Pancreas (tissue), 10 donors: ENCODE measurements around the gene EXOC6. TPM values are rescaled to one million over a fixed set of nuclear protein-coding genes. Genes with fewer than 3 reads are reported as not detected.

Source experiments
- ATAC-seq, 4 donors: fragments of 200-7000 bp; cut with Tn5 transposase; one replicate each; pipeline versions ENCODE4 v1.8.0 to v1.9.1; 2020; ENCODE audit warnings: mild to moderate bottlenecking in 4 of 4, moderate library complexity in 4 of 4
- DNase-seq, 6 donors: peaks; one replicate each; pipeline ENCODE4 v3.0.0-alpha.2; 2020
- FAIRE-seq: peaks from 2 replicates; lab custom pipeline; 2012; peaks lifted over from hg19 to GRCh38; lab: Jason Lieb, UNC
- H3K27ac ChIP-seq, 4 donors: fragments of 200-600 bp; sonication (generic); 1 replicate in 3 of 4; 2 replicates in 1 of 4; pipeline versions ENCODE4 v1.5.0 to v1.8.0; 2020
- H3K27me3 ChIP-seq, 4 donors: fragments of 200-600 bp; one replicate each; pipeline ENCODE4 v1.8.0; 2021
- H3K36me3 ChIP-seq, 3 donors: fragments of 200-600 bp; sonication (generic) in 1 of 3; one replicate each; pipeline versions ENCODE4 v1.5.0 to v1.8.0; 2020 to 2021
- H3K4me1 ChIP-seq, 3 donors: fragments of 200-600 bp; one replicate each; pipeline ENCODE4 v1.8.0; 2021
- H3K4me3 ChIP-seq, 4 donors: fragments of 200-600 bp; sonication (generic) in 2 of 4; one replicate each; pipeline versions ENCODE4 v1.5.0 to v1.8.0; 2020 to 2021
- H3K9me3 ChIP-seq, 4 donors: fragments of 200-600 bp; one replicate each; pipeline ENCODE4 v1.8.0; 2021
- WGBS, 2 donors: extraction: QIAGEN DNeasy Blood & Tissue Kit; methylation state at CpG; one replicate each; pipeline ENCODE4 v1.1.7; 2013; 5-methylcytosine and 5-hydroxymethylcytosine counted together
- intact Hi-C, 3 donors: fragments of 100-400 bp; cut with DNase I; formaldehyde crosslinking; loops; one replicate each; pipeline versions ENCODE4 v1.11.1 to v1.14.2; 2022
- polyA plus RNA-seq, 2 donors: library from polyadenylated mRNA; stranded (reverse); fragments of 200-250 nt; gene quantifications; one replicate each; pipeline ENCODE4 v1.2.3, GENCODE V29; 2013
- total RNA-seq, 6 donors: library from RNA; stranded (reverse); fragmentation: NEBNext Ultra II Directional in 4 of 6; extraction: Animal tissue kit (Norgen Biotek cat#: 25700) in 4 of 6; gene quantifications; one replicate each; pipeline versions ENCODE4 v1.2.1 to v1.2.4, GENCODE V29; 2021 to 2023
- TF ChIP-seq, protein P1 (sequence below), 4 donors: fragments of 200-600 bp; sonication (generic) in 3 of 4; IDR thresholded peaks; one replicate each; pipeline versions ENCODE4 v1.5.0 to v1.8.0; 2021; ENCODE audit warnings: antibody characterized with exemption in 4 of 4
- donor health status: healthy with polysubstance abuse.
- donor health status: DM: no; HTN: no; CAD: no; lungs with moderate emphysema.
- donor health status: DM: no; HTN: no; CAD: no.
- donor health status: control.
- donor health status: control.
- donor health status: Bipolar disorder and iron deficiency.
- donor health status: DM: yes; HTN: yes; CAD: no.
- donor health status: DM: no; HTN: no; CAD: no.
- donor health status: DM: no; HTN: no; CAD: no.
- donor health status: DM: yes; HTN: yes; CAD: no.

EXOC6 gene
- total and polyA plus RNA-seq, 8 donors, result 4.2 to 10.3 (median 7.3) TPM

DNA sequence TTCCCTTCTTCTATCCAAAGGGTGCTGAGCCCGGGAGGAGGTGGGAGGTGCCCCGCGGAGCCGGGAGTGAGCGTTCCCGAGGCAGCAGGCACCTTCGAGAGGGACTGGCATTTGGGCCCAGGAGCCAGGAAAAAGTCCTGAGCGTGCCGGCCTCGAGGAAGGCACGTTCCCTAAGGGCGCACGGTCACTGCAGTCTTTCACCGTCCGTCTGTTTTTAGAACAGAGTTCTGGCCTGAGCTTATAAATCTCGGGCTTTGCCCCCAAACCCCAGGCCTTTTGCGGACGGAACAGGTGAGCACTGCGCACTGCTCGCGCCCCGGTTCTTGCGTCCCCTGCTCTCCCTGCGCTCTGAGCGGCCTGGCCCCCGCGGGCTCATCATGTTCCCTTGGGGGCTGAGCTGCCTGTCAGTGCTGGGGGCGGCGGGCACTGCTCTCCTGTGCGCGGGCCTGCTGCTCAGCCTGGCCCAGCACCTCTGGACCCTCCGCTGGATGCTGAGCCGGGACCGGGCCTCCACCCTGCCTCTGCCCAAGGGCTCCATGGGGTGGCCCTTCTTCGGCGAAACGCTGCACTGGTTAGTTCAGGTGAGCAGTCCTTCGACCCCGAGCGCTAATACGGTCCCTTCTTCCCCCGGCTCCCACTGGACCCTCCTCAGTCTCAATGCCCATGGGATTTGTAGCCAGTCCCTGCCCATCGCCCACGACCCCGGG, 212.7 kb downstream of the EXOC6 start:
- TF ChIP-seq, protein P1, sequence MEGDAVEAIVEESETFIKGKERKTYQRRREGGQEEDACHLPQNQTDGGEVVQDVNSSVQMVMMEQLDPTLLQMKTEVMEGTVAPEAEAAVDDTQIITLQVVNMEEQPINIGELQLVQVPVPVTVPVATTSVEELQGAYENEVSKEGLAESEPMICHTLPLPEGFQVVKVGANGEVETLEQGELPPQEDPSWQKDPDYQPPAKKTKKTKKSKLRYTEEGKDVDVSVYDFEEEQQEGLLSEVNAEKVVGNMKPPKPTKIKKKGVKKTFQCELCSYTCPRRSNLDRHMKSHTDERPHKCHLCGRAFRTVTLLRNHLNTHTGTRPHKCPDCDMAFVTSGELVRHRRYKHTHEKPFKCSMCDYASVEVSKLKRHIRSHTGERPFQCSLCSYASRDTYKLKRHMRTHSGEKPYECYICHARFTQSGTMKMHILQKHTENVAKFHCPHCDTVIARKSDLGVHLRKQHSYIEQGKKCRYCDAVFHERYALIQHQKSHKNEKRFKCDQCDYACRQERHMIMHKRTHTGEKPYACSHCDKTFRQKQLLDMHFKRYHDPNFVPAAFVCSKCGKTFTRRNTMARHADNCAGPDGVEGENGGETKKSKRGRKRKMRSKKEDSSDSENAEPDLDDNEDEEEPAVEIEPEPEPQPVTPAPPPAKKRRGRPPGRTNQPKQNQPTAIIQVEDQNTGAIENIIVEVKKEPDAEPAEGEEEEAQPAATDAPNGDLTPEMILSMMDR (IDR thresholded peaks at IDR 0.05), result no peak
- WGBS, 2 donors, result 59 to 66% methylated on average over 43 to 45 of the region's 45 CpGs
- peaks cover 0 to 3% (median 0%) of the 10 kb centered on the region in 3 donors for H3K4me1 ChIP-seq
- FAIRE-seq (no peak), DNase-seq (no peak), ATAC-seq (no peak)
- no peaks in the 10 kb centered on the region for H3K9me3 ChIP-seq
- intact Hi-C loops, result no loop called here
- H3K27me3 ChIP-seq, result no peaks in the 10 kb centered on the region
- no peak overlapping the region for H3K27ac ChIP-seq
- H3K4me3 ChIP-seq, result no peak overlapping the region
- no peaks in the 10 kb centered on the region for H3K36me3 ChIP-seq

GRCh38 chr10:93061594-93062513, 213.5 kb downstream of the EXOC6 start:
- 33 to 37% methylated on average over 57 of the region's 57 CpGs for WGBS, 2 donors
- FAIRE-seq, result no peak
- no peak for DNase-seq
- no peaks in the 10 kb centered on the region for H3K36me3 ChIP-seq
- H3K4me1 ChIP-seq, result peaks cover 0 to 3% (median 0%) of the 10 kb centered on the region in 3 donors
- intact Hi-C loops, result no loop called here
- H3K9me3 ChIP-seq, result no peaks in the 10 kb centered on the region
- H3K27ac ChIP-seq, result no peak overlapping the region
- no peaks in the 10 kb centered on the region for H3K27me3 ChIP-seq
- TF ChIP-seq, protein P1 (IDR thresholded peaks at IDR 0.05), result no peak
- peak in 2 of 4 donors; percentile 14 to 17 for ATAC-seq
- H3K4me3 ChIP-seq, result peak overlapping the region in 2 of 4 donors; percentile 4 to 31

DNA sequence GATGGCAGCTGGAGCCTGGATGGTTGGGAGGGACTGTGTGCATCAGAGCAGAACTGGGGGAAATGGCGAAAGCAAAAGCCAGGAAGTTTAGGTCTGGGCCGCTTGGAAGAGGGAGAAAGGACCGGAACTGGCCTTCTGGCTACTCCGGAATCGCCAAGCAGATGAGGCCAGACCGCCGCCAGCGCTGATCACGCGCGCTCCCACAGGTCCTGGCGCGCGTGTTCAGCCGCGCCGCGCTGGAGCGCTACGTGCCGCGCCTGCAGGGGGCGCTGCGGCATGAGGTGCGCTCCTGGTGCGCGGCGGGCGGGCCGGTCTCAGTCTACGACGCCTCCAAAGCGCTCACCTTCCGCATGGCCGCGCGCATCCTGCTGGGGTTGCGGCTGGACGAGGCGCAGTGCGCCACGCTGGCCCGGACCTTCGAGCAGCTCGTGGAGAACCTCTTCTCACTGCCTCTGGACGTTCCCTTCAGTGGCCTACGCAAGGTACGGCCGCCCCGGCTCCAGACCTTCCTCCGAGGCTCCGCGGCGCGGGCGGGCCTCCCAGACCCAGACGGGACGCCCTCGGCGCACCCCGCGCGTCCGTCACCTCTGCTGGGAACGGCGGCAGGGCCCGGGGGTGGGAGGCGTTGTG, 214.3 kb downstream of the EXOC6 start:
- Histone ChIP-seq H3K27me3 (no peaks in the 10 kb centered on the region), H3K4me1 (peaks cover 0 to 3% (median 0%) of the 10 kb centered on the region in 3 donors), H3K27ac (no peak overlapping the region), H3K4me3 (peak overlapping the region in 2 of 4 donors; percentile 4 to 31), H3K36me3 (no peaks in the 10 kb centered on the region), H3K9me3 (no peaks in the 10 kb centered on the region)
- TF ChIP-seq, protein P1 (IDR thresholded peaks at IDR 0.05), result peak in 1 of 4 donors; percentile 33
- DNase-seq (peak in 1 of 6 donors; percentile 68), ATAC-seq (peak; percentile 43 to 84 (median 65)), FAIRE-seq (no peak)
- intact Hi-C loops, result no loop called here
- 22 to 24% methylated on average over 64 to 68 of the region's 68 CpGs for WGBS, 2 donors

DNA sequence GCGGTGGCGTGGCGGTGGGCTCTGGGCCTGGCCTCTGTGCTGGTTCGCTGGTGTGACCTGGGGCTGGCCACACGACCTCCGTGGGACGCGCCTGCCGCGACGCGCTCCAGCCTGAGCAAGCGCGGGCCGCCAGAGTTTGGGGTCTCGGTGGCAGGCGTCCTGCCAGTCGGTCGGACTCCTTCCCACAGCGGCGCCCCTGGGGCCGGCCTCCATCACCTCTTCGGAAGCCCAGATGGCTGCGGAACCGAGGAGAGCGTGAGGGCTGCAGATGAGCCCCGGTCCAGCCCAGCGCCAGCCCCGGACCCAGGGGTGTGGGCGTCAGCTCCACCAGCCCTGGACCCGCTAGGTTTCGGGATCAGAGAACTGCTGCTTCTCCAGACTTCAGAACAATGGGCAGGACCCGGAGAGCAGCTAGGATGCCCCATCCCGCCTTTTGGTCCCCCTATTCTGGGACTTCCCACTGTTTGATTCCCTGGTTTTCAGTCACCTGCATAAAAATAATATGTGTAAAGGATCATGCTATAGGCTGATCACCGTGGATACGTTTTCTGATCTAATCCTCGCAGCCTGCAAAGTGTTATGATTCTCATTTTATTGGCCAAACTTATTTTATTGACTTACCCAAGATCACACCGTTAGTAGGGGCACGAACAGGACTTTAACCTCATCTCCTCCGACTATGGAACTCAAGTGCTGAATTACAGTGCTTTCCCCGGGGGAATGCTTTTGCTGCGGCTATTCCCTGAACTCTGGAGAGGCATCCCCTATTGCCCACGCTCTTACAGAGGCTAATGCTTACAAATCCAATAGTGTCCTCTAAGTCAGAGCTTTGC, 215.0 kb downstream of the EXOC6 start:
- peaks cover 0 to 3% (median 0%) of the 10 kb centered on the region in 3 donors for H3K4me1 ChIP-seq
- no peaks in the 10 kb centered on the region for H3K27me3 ChIP-seq
- no peak overlapping the region for H3K27ac ChIP-seq
- WGBS, 2 donors, result 38 to 40% methylated on average over 41 to 43 of the region's 43 CpGs
- ATAC-seq (no peak), FAIRE-seq (no peak), DNase-seq (peak in 1 of 6 donors; percentile 57)
- no peaks in the 10 kb centered on the region for H3K9me3 ChIP-seq
- peak overlapping the region in 1 of 4 donors; percentile 31 for H3K4me3 ChIP-seq
- intact Hi-C loops, result no loop called here
- TF ChIP-seq, protein P1 (IDR thresholded peaks at IDR 0.05), result no peak
- H3K36me3 ChIP-seq, result no peaks in the 10 kb centered on the region
